GM12891 (cell line): Measurements from ENCODE around the gene ZNF777.

Experiments
- DNase-seq: peaks from one replicate; pipeline ENCODE4 v3.0.0; 2011; ENCODE audit warnings: low spot score; ENCODE audit not compliant: insufficient read length
- FAIRE-seq: peaks from 2 replicates; lab custom pipeline; 2011; peaks lifted over from hg19 to GRCh38; lab: Jason Lieb, UNC
- PAX5 ChIP-seq: IDR thresholded peaks from 2 replicates; pipeline ENCODE4 v1.6.1; 2011; ENCODE audit warnings: low read length, moderate library complexity, mild to moderate bottlenecking; ENCODE audit not compliant: insufficient read depth, severe bottlenecking
- POLR2A ChIP-seq: IDR thresholded peaks from 2 replicates; pipeline ENCODE4 v1.6.1; 2011; ENCODE audit warnings: low read depth, low read length, control low read depth
- POLR2AphosphoS5 ChIP-seq: IDR thresholded peaks from 2 replicates; pipeline ENCODE4 v1.6.1; 2011; ENCODE audit warnings: low read depth, low read length, control low read depth
- POU2F2 ChIP-seq: IDR thresholded peaks from 2 replicates; pipeline ENCODE4 v1.6.1; 2011; ENCODE audit warnings: low read depth, mild to moderate bottlenecking, control low read depth, low read length, moderate library complexity
- SPI1 ChIP-seq: IDR thresholded peaks from 2 replicates; pipeline ENCODE4 v1.6.1; 2011; ENCODE audit warnings: low read depth, low read length, control low read depth
- TAF1 ChIP-seq: IDR thresholded peaks from 2 replicates; pipeline ENCODE4 v1.6.1; 2011; ENCODE audit warnings: low read depth, low read length, control low read depth

The ZNF777 gene

DNA sequence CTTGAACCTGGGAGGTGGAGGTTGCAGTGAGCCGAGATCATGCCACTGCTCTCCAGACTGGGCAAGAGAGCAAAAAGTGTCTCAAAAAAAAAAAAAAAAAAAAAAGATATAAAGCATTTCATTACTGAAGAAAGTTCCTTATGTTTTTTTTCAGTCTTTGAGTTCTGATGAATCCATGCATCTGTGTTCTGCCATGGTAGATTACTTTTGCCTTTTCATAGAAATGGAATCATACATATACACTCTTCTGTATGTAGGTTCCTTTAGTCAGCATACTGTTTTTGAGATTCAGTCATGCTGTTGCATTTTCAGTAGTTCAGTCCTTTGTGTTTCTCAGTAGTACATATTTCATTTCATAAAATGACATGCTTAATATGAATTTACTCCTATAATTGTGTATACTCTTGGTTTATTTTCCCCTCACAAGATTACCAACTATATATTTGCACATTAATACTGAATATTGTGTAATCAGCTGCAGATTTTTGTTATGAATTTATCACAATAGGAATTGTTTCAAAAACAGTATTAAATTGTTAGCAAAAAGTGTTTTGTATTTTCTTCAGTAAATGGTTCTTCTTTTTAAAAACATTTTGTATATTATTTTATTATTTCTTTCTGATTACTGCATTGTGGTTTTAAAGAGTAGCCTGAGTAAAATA is 2.8 kb upstream of the ZNF777 start:
- no peak for FAIRE-seq
- TF ChIP-seq POLR2A, result no peak
- no peak for TF ChIP-seq TAF1
- TF ChIP-seq POLR2AphosphoS5, result no peak
- no peak for TF ChIP-seq SPI1
- no peak for TF ChIP-seq PAX5
- no peak for TF ChIP-seq POU2F2
- no peak for DNase-seq

DNA sequence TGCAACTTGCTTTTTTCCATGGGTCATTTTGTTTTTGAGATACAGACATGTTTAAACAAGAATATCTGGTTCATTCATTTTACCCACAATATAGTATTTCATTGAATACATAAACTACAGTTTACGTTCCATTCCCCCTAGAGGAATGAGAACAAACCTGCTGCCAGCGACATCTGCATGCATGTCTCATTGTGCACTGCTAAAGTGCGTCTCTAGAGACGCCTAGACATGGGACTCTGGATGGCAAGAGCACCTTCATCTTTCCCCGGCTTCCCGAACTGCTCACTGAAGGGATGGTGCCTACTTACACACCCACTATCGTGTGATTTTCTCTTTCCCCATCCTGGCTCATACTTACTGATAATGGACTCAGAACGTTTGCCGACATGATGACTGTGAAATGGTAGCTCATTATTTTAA is 1.2 kb upstream of the ZNF777 start:
- no peak for DNase-seq
- no peak for FAIRE-seq
- TF ChIP-seq POLR2AphosphoS5 (no peak), PAX5 (no peak)

DNA sequence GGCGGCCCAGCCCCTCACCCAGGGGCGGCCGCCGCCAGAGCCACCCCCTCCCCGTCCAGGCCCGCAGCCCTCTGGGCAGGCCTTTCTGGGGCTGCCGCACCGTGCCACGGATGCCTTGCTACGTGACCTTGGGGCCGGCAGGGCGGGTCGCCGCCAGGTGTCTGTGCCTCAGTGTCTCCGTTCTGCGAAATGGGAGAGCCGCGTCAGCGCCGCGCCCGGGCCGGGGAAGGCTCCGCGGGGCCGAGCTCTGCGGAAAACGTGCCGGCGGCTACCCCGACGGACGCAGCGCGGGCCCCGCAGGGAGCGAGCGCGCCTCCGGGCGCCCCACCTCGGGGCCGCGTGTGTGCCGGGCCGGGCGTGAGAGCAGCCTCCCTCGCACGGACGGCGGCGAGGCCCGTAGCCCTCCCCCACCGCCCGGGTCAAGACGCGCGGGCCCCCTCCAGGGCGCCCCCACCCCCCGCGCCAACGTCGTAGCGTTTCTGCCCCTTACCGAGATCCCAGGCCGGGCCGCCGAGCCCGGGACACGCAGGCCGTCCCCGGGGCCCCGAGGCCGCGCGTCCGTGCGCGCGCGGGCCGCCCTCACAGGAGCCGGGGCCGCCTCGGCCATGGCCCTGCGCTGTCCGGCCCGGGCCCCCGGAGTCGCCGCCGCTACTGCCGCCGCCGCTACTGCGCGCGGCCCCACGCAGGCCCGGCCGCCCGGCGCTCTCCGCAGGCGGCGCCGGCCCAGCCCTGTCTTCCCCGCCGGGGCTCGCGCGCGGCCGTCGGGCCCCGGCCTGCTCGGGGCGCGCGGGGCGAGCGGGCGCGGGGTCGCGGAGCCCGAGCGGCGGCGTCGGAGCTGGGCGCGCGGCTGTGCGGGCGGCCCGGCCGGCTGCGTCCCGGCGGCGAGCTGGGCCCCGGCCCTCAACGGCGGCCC is 1.1 kb downstream of the ZNF777 start:
- peak; percentile 74 for DNase-seq
- no peak for FAIRE-seq

DNA sequence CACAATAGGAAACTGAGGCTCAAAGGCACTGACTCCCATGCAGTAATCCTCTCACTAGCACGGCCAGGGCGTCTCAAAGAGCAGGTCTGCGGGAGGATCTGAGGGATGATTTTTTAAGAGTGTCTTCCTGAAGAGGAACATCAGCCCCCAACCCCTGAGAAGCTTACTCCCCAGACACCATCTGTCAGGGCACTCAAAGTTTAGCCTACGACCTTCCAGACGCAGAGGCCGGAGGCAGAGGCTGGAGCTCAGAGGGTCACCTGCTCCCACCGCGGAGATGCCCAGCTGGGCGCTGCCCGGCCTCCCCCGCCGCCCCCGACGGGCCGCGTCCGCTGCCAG is 1.7 kb downstream of the ZNF777 start:
- TF ChIP-seq TAF1 (no peak), SPI1 (no peak), POLR2AphosphoS5 (no peak), POU2F2 (no peak), POLR2A (no peak), PAX5 (no peak)
- FAIRE-seq (no peak), DNase-seq (no peak)

More for the DNA sequence above, 1.1 kb downstream of the ZNF777 start:
- TF ChIP-seq PAX5 (no peak), POLR2AphosphoS5 (no peak), POU2F2 (no peak), POLR2A (no peak), SPI1 (no peak), TAF1 (no peak)

DNA sequence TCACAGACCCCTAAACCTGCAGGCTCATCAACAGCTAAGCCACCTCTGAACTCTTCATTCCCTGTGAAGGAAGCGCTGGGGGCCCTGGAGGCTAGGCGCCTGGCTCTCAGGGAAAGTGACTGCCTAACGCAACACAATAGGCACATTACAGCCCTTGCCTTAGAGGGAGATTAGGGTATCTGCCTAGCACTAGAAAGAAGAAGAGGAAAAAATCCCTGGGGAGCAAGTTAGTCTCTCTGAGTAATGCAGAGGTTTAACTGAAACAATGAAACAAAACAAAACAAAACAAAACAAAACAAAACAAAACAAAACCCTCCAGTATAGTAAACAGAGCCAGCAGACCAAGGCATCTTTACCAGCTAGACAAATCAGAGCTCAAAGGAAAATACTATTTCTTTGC is 2.6 kb downstream of the ZNF777 start:
- DNase-seq (no peak), FAIRE-seq (no peak)
- TF ChIP-seq PAX5, result no peak
- no peak for TF ChIP-seq TAF1
- no peak for TF ChIP-seq SPI1
- TF ChIP-seq POLR2A, result no peak
- no peak for TF ChIP-seq POLR2AphosphoS5
- no peak for TF ChIP-seq POU2F2

DNA sequence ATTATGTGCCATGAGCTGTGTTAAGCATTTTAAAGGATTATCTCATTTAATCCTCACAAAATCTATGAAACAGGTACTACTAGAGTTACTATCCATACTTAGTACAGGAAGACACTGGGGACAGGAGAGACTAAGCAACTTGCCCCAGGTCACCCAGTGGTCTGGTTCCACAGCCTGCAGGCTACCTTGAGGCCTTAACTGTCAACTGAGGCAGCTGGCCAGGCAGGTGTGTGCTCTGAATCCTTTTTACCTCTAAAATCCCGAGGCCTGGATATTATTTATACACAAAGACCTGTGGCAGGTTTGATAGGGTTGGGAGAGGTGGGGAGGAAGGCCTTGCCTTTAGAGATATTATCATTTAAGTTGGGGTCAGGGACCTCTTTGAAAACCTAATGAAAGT is 3.1 kb downstream of the ZNF777 start:
- TF ChIP-seq SPI1 (no peak), POU2F2 (no peak), POLR2AphosphoS5 (no peak), TAF1 (no peak), PAX5 (no peak), POLR2A (no peak)
- no peak for DNase-seq
- FAIRE-seq, result no peak

DNA sequence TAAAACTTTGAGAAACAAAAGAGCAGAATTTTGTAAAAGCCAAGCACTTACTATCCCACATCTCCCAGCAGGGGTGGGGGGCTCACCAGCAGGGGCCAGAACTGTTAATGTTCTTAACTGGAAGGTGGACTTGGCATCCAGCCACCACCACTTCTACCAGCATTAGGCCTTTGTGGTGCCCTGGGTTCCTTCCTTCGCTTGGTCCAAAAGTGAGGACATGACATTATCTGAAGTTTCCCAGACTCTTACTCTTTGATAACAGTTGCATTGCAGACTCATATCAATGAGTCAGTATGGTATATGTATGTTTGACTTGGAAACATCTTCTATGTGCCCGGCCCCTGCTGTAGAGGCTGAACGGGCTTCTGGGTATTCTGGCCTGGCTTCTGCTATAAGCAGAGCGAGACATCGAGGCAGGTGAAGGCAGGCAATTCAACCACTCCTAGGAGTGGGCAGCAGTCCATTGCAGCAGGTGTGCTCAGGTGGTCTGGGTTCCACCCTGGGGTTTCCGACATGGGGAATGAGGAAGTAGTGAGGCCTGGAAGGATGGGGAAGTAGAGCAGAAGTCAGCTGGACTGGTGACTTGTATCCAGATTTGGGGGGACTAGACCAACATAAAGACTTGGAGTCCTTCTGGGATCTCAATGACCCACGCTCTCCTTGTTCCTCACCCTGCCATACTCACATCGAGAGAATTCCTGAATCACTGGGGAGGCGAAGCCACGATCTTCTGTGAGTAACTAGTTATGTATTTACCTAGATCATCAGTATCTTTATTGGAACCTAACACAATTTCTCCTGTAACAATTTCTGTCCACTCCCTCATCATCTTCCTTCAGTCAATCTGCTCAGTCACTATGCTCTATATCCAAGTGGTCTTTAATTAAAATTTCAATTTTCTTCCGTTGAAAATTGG is 4.1 kb downstream of the ZNF777 start:
- DNase-seq (no peak), FAIRE-seq (no peak)
- TF ChIP-seq PAX5 (no peak), TAF1 (no peak), POLR2AphosphoS5 (no peak), POLR2A (no peak), POU2F2 (no peak), SPI1 (no peak)

DNA sequence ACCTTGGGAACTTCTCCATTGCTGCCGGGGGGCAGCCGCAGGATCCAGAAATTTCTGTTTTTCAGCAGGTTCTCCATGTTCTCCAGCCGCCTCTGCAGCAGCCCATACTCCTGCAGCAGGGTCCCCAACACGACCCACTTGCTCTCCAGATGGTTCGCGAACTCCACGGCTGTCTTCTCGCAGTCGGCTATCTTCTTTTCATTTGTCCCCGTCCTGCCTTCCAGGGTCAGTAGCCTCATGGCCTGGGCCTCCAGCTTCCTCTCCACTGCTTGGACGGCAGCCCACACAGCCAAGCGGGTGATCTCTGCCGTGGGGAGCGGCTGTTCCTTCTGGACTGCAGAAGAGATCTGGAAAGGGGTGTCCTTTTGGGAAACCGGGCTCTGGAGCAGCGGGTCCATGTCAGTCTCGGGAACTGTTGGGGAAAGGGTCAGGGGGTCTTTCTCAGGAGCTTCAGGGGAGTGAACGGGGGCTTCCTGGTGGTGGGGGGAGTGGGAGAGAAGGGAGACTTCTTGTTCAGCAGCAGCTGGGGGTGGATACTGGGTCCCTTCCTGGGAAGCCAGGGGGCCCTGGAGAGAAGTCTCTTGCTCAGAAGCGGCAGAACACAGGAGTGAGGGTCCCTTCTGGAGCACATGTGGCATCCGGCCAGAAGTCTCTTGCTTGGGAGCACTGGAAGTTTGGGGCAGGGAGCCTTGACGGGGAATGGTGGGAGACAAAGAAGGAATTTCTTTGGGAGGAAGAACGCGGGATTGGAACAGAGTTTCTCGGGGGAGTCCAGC is 5.5 kb downstream of the ZNF777 start:
- TF ChIP-seq POU2F2 (no peak), TAF1 (no peak), PAX5 (no peak), POLR2AphosphoS5 (no peak), POLR2A (no peak), SPI1 (no peak)
- no peak for FAIRE-seq
- no peak for DNase-seq

DNA sequence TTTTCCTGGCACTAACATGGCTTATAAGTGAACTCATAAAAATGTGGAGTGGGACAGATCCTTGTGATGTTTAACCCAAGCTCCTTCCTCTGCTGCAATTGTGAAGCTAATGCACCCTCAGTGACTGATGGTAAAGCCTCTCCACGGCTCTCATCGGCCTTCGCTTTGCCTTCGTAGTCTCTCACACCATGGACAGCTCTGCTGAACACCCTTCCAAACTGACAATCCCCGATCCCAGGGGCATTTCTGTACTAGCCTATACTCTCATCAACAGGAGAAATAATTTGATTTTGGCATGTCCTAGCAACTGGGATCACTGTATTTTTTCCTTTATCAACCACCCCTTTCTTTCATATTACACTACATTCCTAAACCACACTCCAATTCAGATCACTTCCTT is 6.1 kb downstream of the ZNF777 start:
- TF ChIP-seq SPI1, result no peak
- TF ChIP-seq PAX5, result no peak
- no peak for TF ChIP-seq POLR2AphosphoS5
- no peak for TF ChIP-seq TAF1
- TF ChIP-seq POLR2A, result no peak
- TF ChIP-seq POU2F2, result no peak
- DNase-seq, result no peak
- no peak for FAIRE-seq
